ENCODE results near the gene PGP. TPM values are rescaled to one million over a fixed set of nuclear protein-coding genes. Genes with fewer than 3 reads are reported as not detected.

The PGP gene
- total RNA-seq, 1 donor, result 20.3 TPM

GRCh38 chr16:2180461-2180860 is 34.2 kb downstream of the PGP start:
- TF ChIP-seq CTCF (IDR thresholded peaks at IDR 0.05; ENCODE audit: insufficient read depth, low read depth, low read length), result no peak
- H3K4me3 ChIP-seq (ENCODE audit: low read depth, low read length), result no peak overlapping the region
- no peak for DNase-seq (ENCODE audit: low read depth)

GRCh38 chr16:2179576-2179975 is 35.1 kb downstream of the PGP start:
- no peak for TF ChIP-seq CTCF (IDR thresholded peaks at IDR 0.05; ENCODE audit: insufficient read depth, low read depth, low read length)
- DNase-seq (ENCODE audit: low read depth), result no peak
- no peak overlapping the region for H3K4me3 ChIP-seq (ENCODE audit: low read depth, low read length)

GRCh38 chr16:2179107-2179501 is 35.5 kb downstream of the PGP start:
- TF ChIP-seq CTCF (IDR thresholded peaks at IDR 0.05; ENCODE audit: insufficient read depth, low read depth, low read length), result no peak
- no peak for DNase-seq (ENCODE audit: low read depth)
- H3K4me3 ChIP-seq (ENCODE audit: low read depth, low read length), result no peak overlapping the region

GRCh38 chr16:2178321-2179106 is 36.1 kb downstream of the PGP start:
- TF ChIP-seq CTCF (IDR thresholded peaks at IDR 0.05; ENCODE audit: insufficient read depth, low read depth, low read length), result no peak
- no peak overlapping the region for H3K4me3 ChIP-seq (ENCODE audit: low read depth, low read length)
- DNase-seq (ENCODE audit: low read depth), result no peak

- DNase-seq (ENCODE audit: low read depth), result no peak
- TF ChIP-seq CTCF (IDR thresholded peaks at IDR 0.05; ENCODE audit: insufficient read depth, low read depth, low read length), result no peak
- no peak overlapping the region for H3K4me3 ChIP-seq (ENCODE audit: low read depth, low read length)
Observed at GRCh38 chr16:2177561-2177960, 37.1 kb downstream of the PGP start.

GRCh38 chr16:2177101-2177500 is 37.5 kb downstream of the PGP start:
- DNase-seq (ENCODE audit: low read depth), result no peak
- TF ChIP-seq CTCF (IDR thresholded peaks at IDR 0.05; ENCODE audit: insufficient read depth, low read depth, low read length), result no peak
- H3K4me3 ChIP-seq (ENCODE audit: low read depth, low read length), result no peak overlapping the region

DNA sequence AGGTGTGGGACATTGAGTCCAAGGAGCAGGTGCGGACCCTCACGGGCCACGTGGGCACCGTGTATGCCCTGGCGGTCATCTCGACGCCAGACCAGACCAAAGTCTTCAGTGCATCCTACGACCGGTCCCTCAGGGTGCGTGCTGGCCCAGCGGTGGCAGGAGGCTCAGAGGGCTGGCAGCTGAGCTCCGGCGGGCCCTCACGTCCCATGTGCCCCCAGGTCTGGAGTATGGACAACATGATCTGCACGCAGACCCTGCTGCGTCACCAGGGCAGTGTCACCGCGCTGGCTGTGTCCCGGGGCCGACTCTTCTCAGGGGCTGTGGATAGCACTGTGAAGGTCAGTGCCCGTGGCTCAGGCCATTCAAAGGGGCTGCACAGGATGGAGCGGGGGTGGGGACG is 38.6 kb downstream of the PGP start:
- TF ChIP-seq CTCF (IDR thresholded peaks at IDR 0.05; ENCODE audit: insufficient read depth, low read depth, low read length), result no peak
- no peak for DNase-seq (ENCODE audit: low read depth)

More for the DNA sequence above, 38.6 kb downstream of the PGP start:
- no peak overlapping the region for H3K4me3 ChIP-seq (ENCODE audit: low read depth, low read length)

All from fibroblast of villous mesenchyme (primary cell).